Testis (tissue), 5 donors: ENCODE data around the gene KBTBD12. TPM values are rescaled to one million over a fixed set of nuclear protein-coding genes. Genes with fewer than 3 reads are reported as not detected.
A peak's percentile ranks its signal among the peaks of the same experiment; 100 is the strongest.
"Not testable (repeated sequence)": the region's sequence is repeated elsewhere in the genome, so short reads cannot be mapped to it uniquely, and the experiment has no call there.

Source experiments
- DNase-seq: peaks from one replicate; pipeline ENCODE4 v3.0.0-alpha.2; 2019
- H3K27ac ChIP-seq, 2 donors: fragments of 200-600 bp; sonication (generic); one replicate each; pipeline ENCODE4 v1.5.1; 2019
- H3K27me3 ChIP-seq: fragments of 200-600 bp; sonication (generic); one replicate; pipeline ENCODE4 v1.5.1; 2019
- H3K36me3 ChIP-seq: fragments of 200-600 bp; sonication (generic); one replicate; pipeline ENCODE4 v1.5.1; 2017; ENCODE audit warnings: low read depth; ENCODE audit errors: missing control alignments
- H3K4me1 ChIP-seq: fragments of 200-600 bp; sonication (generic); one replicate; pipeline ENCODE4 v1.5.1; 2019
- H3K4me3 ChIP-seq, 2 donors: fragments of 200-600 bp; sonication (generic); one replicate each; pipeline ENCODE4 v1.5.1; 2017 to 2019
- H3K9me3 ChIP-seq: fragments of 200-600 bp; sonication (generic); one replicate; pipeline ENCODE4 v1.5.1; 2017
- POLR2A ChIP-seq: fragments of 450-650 bp; IDR thresholded peaks from one replicate; pipeline ENCODE4 v1.6.1; 2017; ENCODE audit warnings: antibody characterized with exemption, mild to moderate bottlenecking, moderate library complexity
- whole genome bisulfite sequencing, 2 donors: methylation state at CpG; one replicate each; pipeline ENCODE4 v1.1.5; 2018; 5-methylcytosine and 5-hydroxymethylcytosine counted together
- intact Hi-C: fragments of 100-400 bp; cut with DNase I; formaldehyde crosslinking; loops from one replicate; pipeline ENCODE4 v1.15.1; 2023; ENCODE audit warnings: low total_unique reads
- long read RNA-seq, 2 donors: transcript quantifications; one replicate each; lab custom pipeline, GENCODE V29; 2026
- polyA plus RNA-seq: library from polyadenylated mRNA; stranded (reverse); fragments of 350-450 nt; fragmentation: Illumina TruSeq; extraction: RNeasy Lipid Tissue Mini Kit (QIAGEN cat#74804); gene quantifications from one replicate; pipeline ENCODE4 v1.2.3, GENCODE V29; 2014; ENCODE audit warnings: low read depth, low replicate concordance; ENCODE audit not compliant: insufficient read depth
- total RNA-seq, 2 donors: library from RNA; depleted of rRNA; stranded (reverse); fragments of >200 nt; gene quantifications; one replicate each; pipeline ENCODE4 v1.2.3, GENCODE V29; 2016
- TF ChIP-seq, protein P1 (sequence below), 3 experiments: fragments of 450-650 bp in 2 of 3; fragments of 200-600 bp in 1 of 3; sonication (generic) in 1 of 3; IDR thresholded peaks; one replicate each; pipeline ENCODE4 v1.5.1; 2016 to 2019; ENCODE audit warnings: antibody characterized with exemption in 3 of 3, mild to moderate bottlenecking in 2 of 3, moderate library complexity in 1 of 3

The KBTBD12 gene
- total RNA-seq (1 to 10 TPM; 1.6 to 4.6 TPM), polyA plus RNA-seq (2.7 TPM)
- long read RNA-seq, donor 1 = 0 reads
- long read RNA-seq, donor 2 = 0 reads

- no peaks in the 10 kb centered on the region for H3K36me3 ChIP-seq
- intact Hi-C loops = no loop called here
- DNase-seq = peak; percentile 61
- peaks cover 9% of the 10 kb centered on the region for H3K4me1 ChIP-seq
- TF ChIP-seq POLR2A = no peak
- TF ChIP-seq, protein P1, sequence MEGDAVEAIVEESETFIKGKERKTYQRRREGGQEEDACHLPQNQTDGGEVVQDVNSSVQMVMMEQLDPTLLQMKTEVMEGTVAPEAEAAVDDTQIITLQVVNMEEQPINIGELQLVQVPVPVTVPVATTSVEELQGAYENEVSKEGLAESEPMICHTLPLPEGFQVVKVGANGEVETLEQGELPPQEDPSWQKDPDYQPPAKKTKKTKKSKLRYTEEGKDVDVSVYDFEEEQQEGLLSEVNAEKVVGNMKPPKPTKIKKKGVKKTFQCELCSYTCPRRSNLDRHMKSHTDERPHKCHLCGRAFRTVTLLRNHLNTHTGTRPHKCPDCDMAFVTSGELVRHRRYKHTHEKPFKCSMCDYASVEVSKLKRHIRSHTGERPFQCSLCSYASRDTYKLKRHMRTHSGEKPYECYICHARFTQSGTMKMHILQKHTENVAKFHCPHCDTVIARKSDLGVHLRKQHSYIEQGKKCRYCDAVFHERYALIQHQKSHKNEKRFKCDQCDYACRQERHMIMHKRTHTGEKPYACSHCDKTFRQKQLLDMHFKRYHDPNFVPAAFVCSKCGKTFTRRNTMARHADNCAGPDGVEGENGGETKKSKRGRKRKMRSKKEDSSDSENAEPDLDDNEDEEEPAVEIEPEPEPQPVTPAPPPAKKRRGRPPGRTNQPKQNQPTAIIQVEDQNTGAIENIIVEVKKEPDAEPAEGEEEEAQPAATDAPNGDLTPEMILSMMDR (IDR thresholded peaks at IDR 0.05) = no peak
- peak within 1 kb of the TSS; percentile 52 to 60 for H3K4me3 ChIP-seq
- no peaks in the 10 kb centered on the region for H3K9me3 ChIP-seq
- 11 to 18% methylated on average over 32 to 69 of the region's 69 CpGs for WGBS, 2 donors
- H3K27me3 ChIP-seq = no peaks in the 10 kb centered on the region
- peak within 1 kb of the TSS in 1 of 2 donors; percentile 67 for H3K27ac ChIP-seq
Observed at GRCh38 chr3:127915115-127915936, at the start of gene KBTBD12. Gene KBTBD12, plus strand, starts transcription at chr3:127915232. Its CDS starts 7,830 bp downstream, at chr3:127923062.

DNA sequence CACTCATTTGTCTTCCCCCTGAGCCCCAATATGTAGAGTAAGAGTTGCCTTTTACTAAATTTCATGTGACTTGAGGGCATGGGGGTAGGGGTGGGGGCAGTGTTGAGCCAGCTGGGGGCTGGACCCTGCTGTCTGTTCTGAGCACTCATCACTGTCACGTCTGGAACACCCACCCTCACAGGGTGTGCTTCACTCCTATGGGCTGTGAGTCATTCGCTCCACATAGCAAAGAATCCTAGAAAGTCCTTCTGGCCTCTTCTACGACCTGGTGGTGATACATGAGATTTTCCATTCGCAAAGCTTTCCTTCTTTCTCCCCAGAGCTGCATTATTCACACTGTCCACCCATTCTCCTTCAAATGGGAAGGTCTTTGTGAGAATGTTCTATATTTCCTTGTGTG, 49.1 kb upstream of the KBTBD12 start:
- no peaks in the 10 kb centered on the region for H3K27me3 ChIP-seq
- H3K36me3 ChIP-seq = no peaks in the 10 kb centered on the region
- DNase-seq = no peak
- TF ChIP-seq, protein P1 (IDR thresholded peaks at IDR 0.05) = no peak
- TF ChIP-seq POLR2A = no peak
- no peak overlapping the region for H3K4me3 ChIP-seq
- intact Hi-C loops = no loop called here
- H3K27ac ChIP-seq = no peak overlapping the region
- H3K4me1 ChIP-seq = no peaks in the 10 kb centered on the region
- WGBS, 2 donors = 88 to 91% methylated on average over 4 of the region's 4 CpGs
- no peaks in the 10 kb centered on the region for H3K9me3 ChIP-seq

GRCh38 chr3:127867412-127867811, 47.6 kb upstream of the KBTBD12 start:
- no peak for DNase-seq
- Histone ChIP-seq H3K4me1 (no peaks in the 10 kb centered on the region), H3K27ac (no peak overlapping the region), H3K4me3 (no peak overlapping the region), H3K36me3 (no peaks in the 10 kb centered on the region), H3K27me3 (no peaks in the 10 kb centered on the region), H3K9me3 (no peaks in the 10 kb centered on the region)
- intact Hi-C loops = no loop called here
- no peak for TF ChIP-seq POLR2A
- TF ChIP-seq, protein P1 (IDR thresholded peaks at IDR 0.05) = no peak
- 90 to 91% methylated on average over 2 of the region's 2 CpGs for WGBS, 2 donors

- no peaks in the 10 kb centered on the region for H3K27me3 ChIP-seq
- TF ChIP-seq POLR2A = no peak
- TF ChIP-seq, protein P1 (IDR thresholded peaks at IDR 0.05) = no peak
- DNase-seq = no peak
- H3K4me1 ChIP-seq = no peaks in the 10 kb centered on the region
- no peak overlapping the region for H3K4me3 ChIP-seq
- no peaks in the 10 kb centered on the region for H3K36me3 ChIP-seq
- H3K9me3 ChIP-seq = no peaks in the 10 kb centered on the region
- no peak overlapping the region for H3K27ac ChIP-seq
- intact Hi-C loops = no loop called here
Observed at GRCh38 chr3:127867986-127868385, 47.0 kb upstream of the KBTBD12 start.

- TF ChIP-seq POLR2A = no peak
- TF ChIP-seq, protein P1 (IDR thresholded peaks at IDR 0.05) = no peak
- Histone ChIP-seq H3K36me3 (no peaks in the 10 kb centered on the region), H3K27ac (no peak overlapping the region), H3K4me1 (no peaks in the 10 kb centered on the region), H3K9me3 (no peaks in the 10 kb centered on the region), H3K4me3 (no peak overlapping the region), H3K27me3 (no peaks in the 10 kb centered on the region)
- DNase-seq = no peak
- intact Hi-C loops = no loop called here
- WGBS, 2 donors = 59 to 87% methylated on average over 4 of the region's 4 CpGs
Observed at GRCh38 chr3:127870156-127870555, 44.9 kb upstream of the KBTBD12 start.

GRCh38 chr3:127874097-127874496, 40.9 kb upstream of the KBTBD12 start:
- WGBS, 2 donors = 92 to 96% methylated on average over 5 of the region's 5 CpGs
- H3K27ac ChIP-seq, intact Hi-C loops, H3K36me3 ChIP-seq, H3K4me1 ChIP-seq, H3K4me3 ChIP-seq, DNase-seq, H3K27me3 ChIP-seq, H3K9me3 ChIP-seq: not testable (repeated sequence)
